H9 (cell line): Measurements from ENCODE around the gene TBX15. TPM values are rescaled to one million over a fixed set of nuclear protein-coding genes. Genes with fewer than 3 reads are reported as not detected.

Experiments
- DNase-seq: peaks from one replicate; pipeline ENCODE4 v3.0.0-alpha.2; 2017
- H2AFZ ChIP-seq: one replicate; pipeline ENCODE4 v1.6.1; 2013; ENCODE audit warnings: mild to moderate bottlenecking, low read length, control low read depth, moderate library complexity
- H2AK5ac ChIP-seq: 2 replicates; pipeline ENCODE4 v1.6.1; 2013; ENCODE audit warnings: low read length, control low read depth, mixed read lengths; ENCODE audit not compliant: insufficient read length
- H2BK120ac ChIP-seq: one replicate; pipeline ENCODE4 v1.6.1; 2013; ENCODE audit warnings: low read depth, mild to moderate bottlenecking, low read length, control low read depth, inconsistent platforms; ENCODE audit not compliant: poor library complexity, severe bottlenecking
- H2BK12ac ChIP-seq: 2 replicates; pipeline ENCODE4 v1.6.1; 2013; ENCODE audit warnings: low read length, control low read depth, mixed read lengths, low read depth; ENCODE audit not compliant: insufficient read length
- H2BK15ac ChIP-seq: 2 replicates; pipeline ENCODE4 v1.6.1; 2013; ENCODE audit warnings: low read depth, low read length, control low read depth
- H2BK20ac ChIP-seq: one replicate; pipeline ENCODE4 v1.6.1; 2013; ENCODE audit warnings: low read depth, mild to moderate bottlenecking, low read length, control low read depth, inconsistent platforms; ENCODE audit not compliant: poor library complexity, severe bottlenecking
- H2BK5ac ChIP-seq: 2 replicates; pipeline ENCODE4 v1.6.1; 2013; ENCODE audit warnings: low read length, control low read depth, mixed read lengths; ENCODE audit not compliant: insufficient read length
- H3K14ac ChIP-seq: 2 replicates; pipeline ENCODE4 v1.6.1; 2013; ENCODE audit warnings: low read length, control low read depth; ENCODE audit not compliant: insufficient read depth
- H3K18ac ChIP-seq: 2 replicates; pipeline ENCODE4 v1.6.1; 2013; ENCODE audit warnings: low read depth, mild to moderate bottlenecking, mixed read lengths, low read length, control low read depth; ENCODE audit not compliant: insufficient read length
- H3K23ac ChIP-seq: 2 replicates; pipeline ENCODE4 v1.6.1; 2013; ENCODE audit warnings: low read length, control low read depth, mixed read lengths, low read depth; ENCODE audit not compliant: insufficient read length
- H3K23me2 ChIP-seq: 2 replicates; pipeline ENCODE4 v1.6.1; 2013; ENCODE audit warnings: low read depth, mild to moderate bottlenecking, mixed read lengths, low read length, control low read depth; ENCODE audit not compliant: insufficient read length, poor library complexity, severe bottlenecking
- H3K27ac ChIP-seq: 2 replicates; pipeline ENCODE4 v1.5.1; 2013; ENCODE audit warnings: low read length, control low read depth, mixed read lengths, low read depth; ENCODE audit not compliant: insufficient read length
- H3K27me3 ChIP-seq: 2 replicates; pipeline ENCODE4 v1.6.1; 2013; ENCODE audit warnings: low read length, control low read depth, inconsistent platforms; ENCODE audit not compliant: insufficient read depth
- H3K4ac ChIP-seq: 2 replicates; pipeline ENCODE4 v1.6.1; 2013; ENCODE audit warnings: low read depth, mild to moderate bottlenecking, control low read depth, inconsistent platforms, low read length, moderate library complexity
- H3K4me1 ChIP-seq: 2 replicates; pipeline ENCODE4 v1.6.1; 2013; ENCODE audit warnings: low read length, control low read depth, inconsistent platforms; ENCODE audit not compliant: insufficient read depth
- H3K4me2 ChIP-seq: 2 replicates; pipeline ENCODE4 v1.6.1; 2013; ENCODE audit warnings: low read length, control low read depth, mixed read lengths; ENCODE audit not compliant: insufficient read length, insufficient read depth
- H3K56ac ChIP-seq: 2 replicates; pipeline ENCODE4 v1.6.1; 2013; ENCODE audit warnings: low read depth, mild to moderate bottlenecking, mixed read lengths, low read length, control low read depth; ENCODE audit not compliant: insufficient read length
- H3K79me1 ChIP-seq: 2 replicates; pipeline ENCODE4 v1.6.1; 2013; ENCODE audit warnings: low read depth, mild to moderate bottlenecking, moderate library complexity, low read length, control low read depth, inconsistent platforms; ENCODE audit not compliant: insufficient read depth, poor library complexity, severe bottlenecking
- H3K79me2 ChIP-seq: 2 replicates; pipeline ENCODE4 v1.6.1; 2013; ENCODE audit warnings: low read length, control low read depth, inconsistent platforms; ENCODE audit not compliant: insufficient read depth
- H3K9ac ChIP-seq: 2 replicates; pipeline ENCODE4 v1.6.1; 2013; ENCODE audit warnings: low read length, control low read depth, mixed read lengths; ENCODE audit not compliant: insufficient read length; ENCODE audit errors: extremely low read depth
- H3K9me3 ChIP-seq: one replicate; pipeline ENCODE4 v1.6.1; 2013; ENCODE audit warnings: low read depth, low read length, inconsistent platforms; ENCODE audit not compliant: control insufficient read depth
- H3T11ph ChIP-seq: one replicate; pipeline ENCODE4 v1.6.1; 2013; ENCODE audit warnings: mild to moderate bottlenecking, low read length, control low read depth, inconsistent platforms
- H4K20me1 ChIP-seq: one replicate; pipeline ENCODE4 v1.6.1; 2013; ENCODE audit not compliant: control insufficient read depth, insufficient read length, insufficient read depth
- H4K5ac ChIP-seq: 2 replicates; pipeline ENCODE4 v1.6.1; 2013; ENCODE audit warnings: low read depth, mild to moderate bottlenecking, mixed read lengths, low read length, control low read depth; ENCODE audit not compliant: insufficient read length
- H4K8ac ChIP-seq: replicated peaks from 2 replicates; pipeline ENCODE4 v1.6.1; 2013; ENCODE audit warnings: low read length, control low read depth, mixed read lengths, low read depth; ENCODE audit not compliant: insufficient read length
- H4K91ac ChIP-seq: 2 replicates; pipeline ENCODE4 v1.6.1; 2013; ENCODE audit warnings: low read depth, mild to moderate bottlenecking, moderate library complexity, mixed read lengths, low read length, control low read depth; ENCODE audit not compliant: insufficient read length
- H3K27ac Mint-ChIP-seq, 3 experiments: 2 replicates in 2 of 3; 3 replicates in 1 of 3; pipeline ENCODE4 v1.8.0; 2020 to 2021; ENCODE audit warnings: mixed read lengths in 3 of 3, mild to moderate bottlenecking in 1 of 3, moderate library complexity in 1 of 3
- H3K27me3 Mint-ChIP-seq: 2 replicates; pipeline ENCODE4 v1.8.0; 2021; ENCODE audit warnings: low read depth, mild to moderate bottlenecking, moderate library complexity, mixed read lengths
- H3K36me3 Mint-ChIP-seq, 3 experiments: 2 replicates in 2 of 3; 3 replicates in 1 of 3; pipeline ENCODE4 v1.8.0; 2020 to 2021; ENCODE audit warnings: low read depth in 3 of 3, mixed read lengths in 3 of 3; ENCODE audit not compliant: insufficient read depth in 1 of 3
- H3K4me1 Mint-ChIP-seq, 2 experiments: 2 replicates each; pipeline ENCODE4 v1.8.0; 2020; ENCODE audit warnings: mixed read lengths in 2 of 2
- H3K4me3 Mint-ChIP-seq, 2 experiments: 2 replicates in 1 of 2; 3 replicates in 1 of 2; pipeline ENCODE4 v1.8.0; 2020 to 2021; ENCODE audit warnings: mild to moderate bottlenecking in 2 of 2, mixed read lengths in 2 of 2, moderate library complexity in 1 of 2
- H3K9me3 Mint-ChIP-seq, 2 experiments: 2 replicates in 1 of 2; 3 replicates in 1 of 2; pipeline ENCODE4 v1.8.0; 2020; ENCODE audit warnings: mild to moderate bottlenecking in 2 of 2, mixed read lengths in 2 of 2, moderate library complexity in 1 of 2
- CTCF ChIP-seq: fragments of 200-600 bp; sonication (generic); conservative IDR thresholded peaks from 3 replicates; pipeline ENCODE4 v1.8.0; 2021; ENCODE audit warnings: antibody characterized with exemption, mild to moderate bottlenecking
- WGBS: extraction: QIAGEN DNeasy Blood & Tissue Kit; methylation state at CpG from one replicate; pipeline ENCODE4 v1.1.7; 2013; ENCODE audit warnings: missing lambda C conversion rate, low lambda C conversion rate, mixed read lengths; ENCODE audit not compliant: insufficient read length; ENCODE audit errors: extremely low coverage; 5-methylcytosine and 5-hydroxymethylcytosine counted together
- total RNA-seq: library from RNA; stranded (reverse); gene quantifications from 2 replicates; pipeline ENCODE4 v1.2.1, GENCODE V29; 2021

The TBX15 gene
- total RNA-seq, 1 experiment from 2014 or later = 0.07 TPM

GRCh38 chr1:118890851-118891384 lies 97.2 kb downstream of the TBX15 start:
- Histone ChIP-seq H4K8ac (no peak overlapping the region), H3K56ac (no peak overlapping the region), H2BK120ac (no peak overlapping the region), H3K4me2 (no peak overlapping the region), H3K4me1 (no peaks in the 10 kb centered on the region), H4K20me1 (no peaks in the 10 kb centered on the region), H3K4ac (no peak overlapping the region), H3K23ac (no peak overlapping the region), H2BK5ac (no peak overlapping the region), H3K79me1 (no peaks in the 10 kb centered on the region), H2BK12ac (no peak overlapping the region), H3T11ph (no peak overlapping the region), H3K27me3 (no peaks in the 10 kb centered on the region), H2BK20ac (no peak overlapping the region), H2AK5ac (no peak overlapping the region), H2BK15ac (no peak overlapping the region), H2AFZ (no peak overlapping the region), H3K23me2 (no peaks in the 10 kb centered on the region), H3K18ac (no peak overlapping the region), H3K79me2 (no peaks in the 10 kb centered on the region), H4K91ac (no peak overlapping the region), H3K14ac (no peak overlapping the region), H4K5ac (no peak overlapping the region), H3K27ac (no peak overlapping the region), H3K9ac (no peak overlapping the region), H3K9me3 (no peaks in the 10 kb centered on the region)
- no peaks in the 10 kb centered on the region for H3K9me3 Mint-ChIP-seq
- no peak for DNase-seq
- no peaks in the 10 kb centered on the region for H3K36me3 Mint-ChIP-seq
- H3K27ac Mint-ChIP-seq = no peak overlapping the region
- no peaks in the 10 kb centered on the region for H3K4me1 Mint-ChIP-seq
- no peak overlapping the region for H3K4me3 Mint-ChIP-seq
- no peaks in the 10 kb centered on the region for H3K27me3 Mint-ChIP-seq
- no peak for TF ChIP-seq CTCF
- WGBS = no CpG with 5 or more reads among the region's 5 CpGs
